Right lobe of liver (tissue), 4 donors: ENCODE measurements around the gene MDP1.
"Not testable (repeated sequence)": the region's sequence is repeated elsewhere in the genome, so short reads cannot be mapped to it uniquely, and the experiment has no call there.

Source experiments
- CTCF ChIP-seq, 4 donors: fragments of 200-600 bp in 3 of 4; fragments of 450-650 bp in 1 of 4; IDR thresholded peaks; one replicate each; pipeline versions ENCODE4 v1.5.1 to v1.8.0; 2016 to 2022; ENCODE audit warnings: antibody characterized with exemption in 4 of 4, mild to moderate bottlenecking in 2 of 4
- POLR2A ChIP-seq: fragments of 450-650 bp; IDR thresholded peaks from one replicate; pipeline ENCODE4 v1.6.1; 2017; ENCODE audit warnings: antibody characterized with exemption, mild to moderate bottlenecking
- donor health status: DM: no; HTN: no; CAD: no.
- donor health status: DM: no; HTN: no; CAD: no.
- donor health status: DM: no; HTN: yes; CAD: no.

GRCh38 chr14:24203249-24203886 lies 12.5 kb downstream of the MDP1 start:
- not testable (repeated sequence) for TF ChIP-seq POLR2A; CTCF (IDR thresholded peaks at IDR 0.05)
